Endothelial cell of umbilical vein (primary cell): ENCODE results near the gene TMEM63B.

Source experiments
- EZH2 ChIP-seq: IDR thresholded peaks from 2 replicates; pipeline ENCODE4 v1.6.1; 2012; ENCODE audit warnings: borderline replicate concordance, low read depth, mild to moderate bottlenecking, moderate library complexity, low read length, inconsistent platforms; ENCODE audit not compliant: severe bottlenecking
- MAX ChIP-seq: IDR thresholded peaks from 2 replicates; pipeline ENCODE4 v1.6.1; 2011; ENCODE audit not compliant: insufficient read depth, insufficient read length
- MYC ChIP-seq: IDR thresholded peaks from one replicate; pipeline ENCODE4 v1.6.1; 2011; ENCODE audit warnings: mild to moderate bottlenecking, low read depth, low read length
- POLR2A ChIP-seq: IDR thresholded peaks from 2 replicates; pipeline ENCODE4 v1.6.1; 2012; ENCODE audit warnings: low read depth, mild to moderate bottlenecking, control low read depth, low read length
- POLR2AphosphoS5 ChIP-seq: IDR thresholded peaks from 2 replicates; pipeline ENCODE4 v1.6.1; 2012; ENCODE audit warnings: low read depth, mild to moderate bottlenecking, control low read depth, low read length, moderate library complexity; ENCODE audit not compliant: insufficient read depth
- TF ChIP-seq, protein P1 (sequence below), 2 donors: IDR thresholded peaks; 1 replicate in 1 of 2; 2 replicates in 1 of 2; pipeline ENCODE4 v1.5.1; 2011; ENCODE audit warnings: low read length in 2 of 2, mild to moderate bottlenecking in 2 of 2, moderate library complexity in 2 of 2, control low read depth in 1 of 2, inconsistent platforms in 1 of 2, low read depth in 1 of 2; ENCODE audit not compliant: insufficient read depth in 1 of 2; ENCODE audit errors: extremely low read depth in 1 of 2

DNA sequence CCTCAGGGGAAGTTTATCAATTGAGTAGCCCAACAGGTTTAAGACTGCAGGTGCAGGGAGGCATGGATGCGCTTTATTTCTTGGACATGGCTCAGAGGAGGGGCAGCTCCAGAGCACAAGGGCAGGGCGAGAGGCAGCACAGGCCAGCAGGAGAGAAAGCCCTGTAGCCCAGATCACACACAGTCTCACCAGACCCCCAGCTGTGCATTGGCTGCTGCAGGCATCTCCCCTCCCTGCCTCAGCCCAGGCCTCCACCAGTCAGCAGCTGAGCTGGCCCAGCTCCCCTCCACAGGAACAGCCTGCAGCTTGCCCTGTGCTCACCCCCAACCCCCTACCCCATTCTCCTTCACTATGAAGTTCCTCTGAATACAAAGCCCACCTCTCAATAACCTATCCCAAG lies 24.8 kb upstream of the TMEM63B start:
- TF ChIP-seq, protein P1, sequence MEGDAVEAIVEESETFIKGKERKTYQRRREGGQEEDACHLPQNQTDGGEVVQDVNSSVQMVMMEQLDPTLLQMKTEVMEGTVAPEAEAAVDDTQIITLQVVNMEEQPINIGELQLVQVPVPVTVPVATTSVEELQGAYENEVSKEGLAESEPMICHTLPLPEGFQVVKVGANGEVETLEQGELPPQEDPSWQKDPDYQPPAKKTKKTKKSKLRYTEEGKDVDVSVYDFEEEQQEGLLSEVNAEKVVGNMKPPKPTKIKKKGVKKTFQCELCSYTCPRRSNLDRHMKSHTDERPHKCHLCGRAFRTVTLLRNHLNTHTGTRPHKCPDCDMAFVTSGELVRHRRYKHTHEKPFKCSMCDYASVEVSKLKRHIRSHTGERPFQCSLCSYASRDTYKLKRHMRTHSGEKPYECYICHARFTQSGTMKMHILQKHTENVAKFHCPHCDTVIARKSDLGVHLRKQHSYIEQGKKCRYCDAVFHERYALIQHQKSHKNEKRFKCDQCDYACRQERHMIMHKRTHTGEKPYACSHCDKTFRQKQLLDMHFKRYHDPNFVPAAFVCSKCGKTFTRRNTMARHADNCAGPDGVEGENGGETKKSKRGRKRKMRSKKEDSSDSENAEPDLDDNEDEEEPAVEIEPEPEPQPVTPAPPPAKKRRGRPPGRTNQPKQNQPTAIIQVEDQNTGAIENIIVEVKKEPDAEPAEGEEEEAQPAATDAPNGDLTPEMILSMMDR (IDR thresholded peaks at IDR 0.05; ENCODE audit: extremely low read depth in 1 of 2, insufficient read depth in 1 of 2, low read depth in 1 of 2, low read length in 2 of 2) = no peak
- TF ChIP-seq POLR2AphosphoS5 (no peak), MAX (no peak), EZH2 (no peak), MYC (no peak), POLR2A (no peak)
